Muscle of arm (tissue), 12 donors: ENCODE results near the gene ZBTB16. TPM values are rescaled to one million over a fixed set of nuclear protein-coding genes. Genes with fewer than 3 reads are reported as not detected.

Source experiments
- DNase-seq: peaks from one replicate; pipeline ENCODE4 v3.0.0-alpha.2; 2013
- polyA plus RNA-seq, 12 donors: library from polyadenylated mRNA; unstranded; fragments of 120-200 nt; gene quantifications; one replicate each; pipeline ENCODE4 v1.2.1, GENCODE V29; 2013; ENCODE audit not compliant: insufficient read length in 12 of 12

Gene ZBTB16
- polyA plus RNA-seq, 12 donors, result 2.6 to 12.5 (median 6.8) TPM; not detected in 1

DNA sequence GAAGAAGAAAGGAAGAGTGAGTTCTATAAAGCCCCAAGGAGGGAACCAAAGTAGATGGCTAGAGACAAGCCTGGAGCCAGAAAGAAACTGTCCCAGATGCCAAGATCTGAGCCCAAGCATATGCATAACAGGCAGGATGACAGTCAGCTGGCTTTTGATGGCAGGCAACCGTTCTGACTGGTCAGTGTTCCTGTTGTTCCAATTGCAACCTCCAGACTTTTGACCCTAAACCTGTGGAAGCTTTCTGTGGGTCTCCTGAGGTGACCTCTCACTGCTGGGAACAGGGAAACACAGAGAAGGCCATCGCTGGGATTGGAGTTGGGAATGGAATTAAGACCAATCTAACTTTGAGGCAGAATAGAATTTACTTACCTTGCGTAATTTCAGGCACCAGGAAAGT is 215.1 kb downstream of the ZBTB16 start:
- no peak for DNase-seq

- no peak for DNase-seq
Measured at GRCh38 chr11:114275280-114275679, 215.8 kb downstream of the ZBTB16 start.

DNA sequence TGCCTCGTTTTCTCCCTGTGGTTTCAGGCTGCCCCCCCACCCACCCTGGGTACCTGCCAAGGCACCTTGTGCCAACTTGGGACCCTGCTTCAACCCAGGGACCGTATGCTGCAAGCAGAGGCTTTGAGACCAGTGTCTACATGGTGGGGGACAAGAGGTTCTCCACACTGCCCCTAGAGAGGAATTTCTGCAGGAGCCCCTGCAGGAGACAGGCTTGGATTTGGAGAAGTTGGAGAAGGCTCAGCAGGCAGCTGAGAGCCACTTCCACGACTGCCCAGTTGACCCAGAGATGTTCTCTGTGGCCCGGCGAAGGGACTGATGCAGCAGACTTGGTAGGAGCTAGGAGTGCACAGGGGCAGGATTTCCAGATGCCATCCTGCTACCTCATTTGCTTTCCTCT is 216.6 kb downstream of the ZBTB16 start:
- no peak for DNase-seq

- DNase-seq, result no peak
Measured at GRCh38 chr11:114277637-114278341, 218.3 kb downstream of the ZBTB16 start.

DNA sequence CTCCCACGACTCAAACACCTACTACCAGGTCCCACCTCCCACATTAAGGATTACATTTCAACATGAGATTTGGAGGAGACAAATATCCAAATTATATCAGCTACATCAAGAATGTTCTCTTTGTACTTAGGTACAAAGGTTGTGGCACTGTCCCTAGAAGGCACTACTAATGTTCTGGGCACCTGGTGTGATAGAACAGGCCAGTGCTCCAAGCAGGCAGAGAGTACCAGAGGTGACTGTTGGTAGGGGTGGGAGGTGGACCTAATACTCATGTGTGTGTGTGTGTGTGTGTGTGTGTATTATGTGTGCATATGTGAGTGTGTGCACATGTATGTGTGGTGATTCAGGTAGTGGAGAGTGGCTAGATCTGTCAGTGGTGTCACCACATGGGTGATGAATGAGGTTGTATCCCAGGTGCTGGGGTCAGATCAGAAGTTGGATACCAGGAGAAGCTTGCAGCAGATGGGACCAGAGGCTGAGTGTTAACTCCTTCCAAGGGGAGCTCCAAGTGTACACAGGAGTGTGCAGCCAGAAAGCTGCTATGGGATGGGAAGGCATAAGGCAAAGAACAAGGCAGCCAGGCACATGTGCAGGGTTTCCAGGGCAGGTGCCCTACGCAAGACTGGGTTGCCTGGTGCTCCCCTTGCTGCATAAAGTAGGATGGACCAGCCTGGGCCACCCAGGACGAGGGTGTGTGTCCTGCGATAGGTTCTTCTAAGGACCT is 219.0 kb downstream of the ZBTB16 start:
- DNase-seq, result no peak

GRCh38 chr11:114279792-114280546 is 220.5 kb downstream of the ZBTB16 start:
- no peak for DNase-seq

GRCh38 chr11:114280696-114281095 is 221.2 kb downstream of the ZBTB16 start:
- no peak for DNase-seq

DNA sequence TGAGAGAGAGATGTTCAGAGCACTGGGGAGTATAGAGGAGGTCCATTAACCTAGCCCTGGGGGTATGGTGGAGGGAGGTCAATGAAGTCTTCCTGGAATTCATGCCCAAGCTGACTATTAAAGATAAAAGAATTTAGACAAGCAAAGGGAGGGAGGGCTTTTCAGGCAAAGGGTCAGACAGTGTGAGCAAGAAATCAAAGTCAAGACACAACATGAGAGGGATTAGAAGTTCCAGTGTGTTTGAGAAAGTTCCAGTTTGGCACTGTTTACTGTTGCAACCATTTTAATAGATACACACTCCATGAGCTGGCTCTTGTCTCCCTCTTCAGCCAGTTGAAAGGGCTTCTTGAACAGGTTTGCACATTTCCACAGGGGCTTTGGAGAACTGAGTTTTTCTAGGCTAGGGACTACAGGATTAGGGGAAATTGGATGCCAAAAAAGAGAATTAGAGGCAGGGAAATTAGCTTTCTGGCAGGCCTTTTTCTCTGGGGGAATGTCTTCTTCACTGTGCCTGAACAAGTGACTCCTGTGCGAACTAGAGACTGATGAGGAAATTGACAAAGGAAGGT is 222.0 kb downstream of the ZBTB16 start:
- no peak for DNase-seq

DNA sequence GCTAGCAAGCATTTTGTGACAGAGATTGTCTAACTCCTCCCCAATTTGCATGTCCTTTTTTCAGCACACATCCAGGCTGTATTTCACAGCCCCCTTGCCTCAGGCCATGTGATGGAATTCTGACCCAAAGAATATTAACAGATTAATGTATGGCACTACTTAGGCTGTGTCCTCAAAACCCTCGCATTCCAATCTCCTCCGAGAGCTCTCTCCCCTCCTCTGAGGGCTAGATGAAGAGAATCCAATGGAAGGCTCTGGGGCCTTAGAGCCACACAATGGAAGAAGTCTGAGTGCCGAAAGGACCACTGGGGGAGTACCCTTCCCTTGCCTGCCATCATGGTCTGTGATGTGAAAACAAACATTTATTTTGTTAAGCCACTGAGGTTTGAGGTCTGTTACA is 223.0 kb downstream of the ZBTB16 start:
- DNase-seq, result no peak

GRCh38 chr11:114283422-114283821 is 223.9 kb downstream of the ZBTB16 start:
- no peak for DNase-seq

DNA sequence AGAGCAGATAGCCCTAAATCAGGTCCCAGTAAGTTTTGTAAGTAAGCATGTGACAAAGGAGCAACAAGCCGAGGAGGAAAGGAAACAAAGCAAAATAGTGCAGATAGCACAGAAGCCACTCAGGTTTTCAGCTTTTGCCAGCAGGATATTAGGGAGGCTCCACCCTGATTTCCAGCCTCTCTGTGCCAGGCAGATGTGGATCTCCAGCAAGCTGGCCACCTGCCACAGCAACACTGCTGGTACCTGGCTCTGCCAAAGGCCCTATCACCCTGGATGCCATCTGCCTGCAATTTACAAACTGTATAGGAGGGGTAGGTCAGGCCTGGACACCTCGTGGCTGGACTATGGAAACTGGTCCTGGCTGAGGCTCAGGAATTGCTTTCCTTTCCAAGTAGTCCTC is 224.5 kb downstream of the ZBTB16 start:
- DNase-seq, result no peak

GRCh38 chr11:114284914-114285313 is 225.4 kb downstream of the ZBTB16 start:
- no peak for DNase-seq

GRCh38 chr11:114285599-114285998 is 226.1 kb downstream of the ZBTB16 start:
- no peak for DNase-seq

GRCh38 chr11:114286229-114286628 is 226.7 kb downstream of the ZBTB16 start:
- no peak for DNase-seq

DNA sequence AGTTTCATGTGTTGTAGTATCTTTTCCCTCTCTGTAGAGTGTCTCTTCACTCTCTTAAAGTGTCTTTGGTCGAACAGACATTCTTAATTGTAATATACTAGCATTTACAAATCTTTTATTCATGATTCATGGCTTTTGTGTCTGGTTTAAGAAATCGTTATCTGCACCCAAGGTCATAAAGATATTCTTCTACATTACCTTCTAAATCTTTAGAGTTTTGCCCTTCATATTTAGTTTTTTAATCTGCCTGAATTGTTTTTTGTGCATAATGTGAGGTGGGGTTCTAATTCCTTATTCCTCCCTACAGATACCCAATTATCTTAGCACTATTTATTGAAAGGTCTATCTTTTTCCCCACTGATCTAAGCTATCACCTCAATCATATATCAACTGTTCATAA is 227.6 kb downstream of the ZBTB16 start:
- DNase-seq, result no peak

GRCh38 chr11:114288136-114288535 is 228.6 kb downstream of the ZBTB16 start:
- DNase-seq, result no peak

GRCh38 chr11:114289779-114290178 is 230.3 kb downstream of the ZBTB16 start:
- no peak for DNase-seq

DNA sequence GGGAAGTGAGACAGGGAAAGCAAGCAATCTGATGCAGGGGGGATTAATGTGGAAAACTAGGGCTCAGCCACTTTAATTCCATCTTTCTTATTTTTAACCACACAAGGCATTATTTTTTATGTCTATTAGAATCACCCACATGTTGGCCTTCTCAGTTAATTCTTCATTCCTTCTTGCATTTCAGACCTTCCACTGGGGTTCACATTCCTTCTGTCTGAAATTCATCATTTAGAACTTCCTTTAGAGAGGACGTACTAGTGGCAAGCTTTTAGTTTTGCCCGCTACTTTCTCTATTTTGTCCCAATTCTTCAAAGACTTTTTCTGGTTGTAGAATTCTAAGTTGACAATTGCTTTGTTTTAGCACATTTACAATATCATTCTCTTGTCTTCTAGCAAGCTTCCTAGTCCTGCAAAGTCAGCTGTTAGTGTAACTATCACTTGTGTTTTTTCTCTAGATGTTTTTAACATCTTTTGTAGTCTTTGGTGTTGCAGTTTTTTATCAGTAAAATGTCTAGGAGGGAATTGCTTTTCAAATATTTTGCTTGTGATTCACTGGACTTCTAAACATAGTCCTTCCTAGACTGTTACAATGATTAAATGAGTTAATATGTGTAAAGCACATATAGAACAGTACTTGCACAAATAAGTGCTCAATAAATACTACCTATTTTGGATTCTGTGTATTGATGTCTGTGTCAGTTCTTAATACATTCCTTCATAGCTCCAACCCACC is 231.2 kb downstream of the ZBTB16 start:
- DNase-seq, result no peak

GRCh38 chr11:114291381-114291780 is 231.9 kb downstream of the ZBTB16 start:
- DNase-seq, result no peak

DNA sequence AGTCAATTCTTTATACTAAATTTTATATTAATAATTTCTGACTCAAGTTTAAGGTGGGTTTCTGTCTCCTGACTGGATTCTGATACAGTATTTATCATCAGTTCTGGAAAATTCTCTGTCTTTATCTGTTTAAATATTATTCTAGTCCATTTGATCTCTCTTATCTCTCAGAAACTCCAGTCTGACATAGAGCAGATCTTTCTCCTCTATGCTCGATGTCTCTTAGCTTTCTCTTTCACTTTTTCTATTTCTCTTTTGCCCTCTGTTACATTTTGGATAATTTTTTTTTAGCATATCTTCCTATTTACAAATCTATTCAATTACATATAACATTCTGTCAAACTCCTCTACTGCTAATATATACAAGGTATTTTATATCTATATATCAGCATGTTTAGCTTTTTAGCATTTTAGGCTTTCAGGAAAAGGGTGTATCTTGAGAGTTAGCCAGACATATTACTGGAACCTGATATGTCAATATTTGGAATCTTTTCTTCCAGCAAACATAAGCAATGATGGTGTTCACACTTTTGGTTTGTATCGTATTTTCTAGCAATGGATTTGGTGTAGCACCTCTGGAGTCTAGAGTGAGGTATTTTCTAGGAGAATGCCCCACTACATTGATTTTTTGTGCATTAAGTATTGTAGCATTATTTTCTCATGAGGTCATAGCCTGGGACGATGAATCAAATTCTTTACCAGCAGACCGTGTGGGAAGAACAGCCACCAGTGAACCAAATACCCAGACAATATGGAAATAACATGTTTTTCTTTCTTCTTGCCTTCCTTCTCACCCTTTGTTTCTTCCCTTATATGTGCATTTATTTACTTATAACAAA is 232.6 kb downstream of the ZBTB16 start:
- no peak for DNase-seq

- DNase-seq, result no peak
Measured at GRCh38 chr11:114293201-114293711, 233.7 kb downstream of the ZBTB16 start.
